Naive thymus-derived CD8-positive, alpha-beta T cell (primary cell): ENCODE data around the gene ANKRD61. TPM values are rescaled to one million over a fixed set of nuclear protein-coding genes. Genes with fewer than 3 reads are reported as not detected.

ENCODE experiments used
- ATAC-seq, 2 donors: fragments of 150-1000 bp; cut with Tn5 transposase in 1 of 2; sonication (Bioruptor Pico), chemical (Tn5 transposase) in 1 of 2; 1 replicate in 1 of 2; 2 replicates in 1 of 2; pipeline ENCODE4 v1.10.0; 2021; ENCODE audit warnings: mild to moderate bottlenecking in 2 of 2, moderate library complexity in 2 of 2
- POLR2A ChIA-PET: fragments of 350-600 bp; sonication (Branson Sonifier 250); formaldehyde crosslinking; loops from one replicate; lab custom pipeline; 2021; ENCODE audit warnings: antibody characterized with exemption; lab: Charles Lee
- DNase-seq, 10 donors: peaks; one replicate each; pipeline versions ENCODE4 v3.0.0 to v3.0.0-alpha.2; 2020 to 2022
- H3K27ac Mint-ChIP-seq, 10 donors: one replicate each; pipeline ENCODE4 v1.8.0; 2020 to 2022; ENCODE audit warnings: mild to moderate bottlenecking in 10 of 10, mixed read lengths in 10 of 10, moderate library complexity in 4 of 10, inconsistent platforms in 1 of 10
- H3K27me3 Mint-ChIP-seq, 5 donors: one replicate each; pipeline ENCODE4 v1.8.0; 2021 to 2022; ENCODE audit warnings: mixed read lengths in 5 of 5
- H3K36me3 Mint-ChIP-seq, 3 donors: one replicate each; pipeline ENCODE4 v1.8.0; 2020 to 2022; ENCODE audit warnings: mixed read lengths in 3 of 3, mild to moderate bottlenecking in 2 of 3, inconsistent platforms in 1 of 3
- H3K4me1 Mint-ChIP-seq, 4 donors: one replicate each; pipeline ENCODE4 v1.8.0; 2021 to 2022; ENCODE audit warnings: mixed read lengths in 4 of 4
- H3K4me3 Mint-ChIP-seq, 10 donors: one replicate each; pipeline ENCODE4 v1.8.0; 2020 to 2022; ENCODE audit warnings: mild to moderate bottlenecking in 10 of 10, mixed read lengths in 10 of 10, moderate library complexity in 6 of 10, inconsistent platforms in 1 of 10
- H3K9me3 Mint-ChIP-seq, 9 donors: one replicate each; pipeline ENCODE4 v1.8.0; 2020 to 2022; ENCODE audit warnings: mixed read lengths in 9 of 9, mild to moderate bottlenecking in 3 of 9, inconsistent platforms in 1 of 9, moderate library complexity in 1 of 9
- polyA plus RNA-seq, 3 donors: library from polyadenylated mRNA; unstranded; fragments of 300-500 nt; fragmentation: Illumina TruSeq; gene quantifications; one replicate each; pipeline ENCODE4 v1.2.3, GENCODE V29; 2021
- total RNA-seq, 8 experiments: library from RNA in 2 of 8; stranded (reverse) in 2 of 8; gene quantifications; one replicate each; pipeline ENCODE4 v1.2.3 and lab custom pipeline; 2021 to 2026

Gene ANKRD61
- total and polyA plus RNA-seq, 5 experiments from 2014 or later = 0.21 to 0.36 (median 0.30) TPM; not detected in 2

DNA sequence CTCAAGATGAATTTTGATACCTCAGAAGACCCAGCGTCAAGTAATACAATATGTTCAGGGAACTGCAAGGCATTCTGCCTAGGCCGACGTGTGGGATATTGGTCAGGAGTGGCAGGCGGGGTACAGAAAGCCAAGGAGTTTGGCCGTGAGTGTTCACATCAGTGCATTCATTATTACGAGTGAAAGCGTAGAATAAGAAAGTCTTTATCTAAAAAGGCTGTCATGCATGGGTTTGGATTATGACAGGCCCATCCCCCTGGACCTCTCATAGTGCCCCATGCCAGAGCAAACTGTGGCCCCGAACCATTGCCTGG lies 14.6 kb upstream of the ANKRD61 start:
- DNase-seq = no peak
- POLR2A ChIA-PET = no interaction called here
- peak overlapping the region in 4 of 10 donors; percentile 52 to 72 (median 68) for H3K27ac Mint-ChIP-seq
- no peaks in the 10 kb centered on the region for H3K27me3 Mint-ChIP-seq
- peaks cover 0 to 74% (median 6%) of the 10 kb centered on the region in 3 donors for H3K36me3 Mint-ChIP-seq
- ATAC-seq = no peak
- H3K4me3 Mint-ChIP-seq = no peak overlapping the region
- H3K4me1 Mint-ChIP-seq = peaks cover 4 to 12% (median 7%) of the 10 kb centered on the region in 4 donors
- no peaks in the 10 kb centered on the region for H3K9me3 Mint-ChIP-seq

DNA sequence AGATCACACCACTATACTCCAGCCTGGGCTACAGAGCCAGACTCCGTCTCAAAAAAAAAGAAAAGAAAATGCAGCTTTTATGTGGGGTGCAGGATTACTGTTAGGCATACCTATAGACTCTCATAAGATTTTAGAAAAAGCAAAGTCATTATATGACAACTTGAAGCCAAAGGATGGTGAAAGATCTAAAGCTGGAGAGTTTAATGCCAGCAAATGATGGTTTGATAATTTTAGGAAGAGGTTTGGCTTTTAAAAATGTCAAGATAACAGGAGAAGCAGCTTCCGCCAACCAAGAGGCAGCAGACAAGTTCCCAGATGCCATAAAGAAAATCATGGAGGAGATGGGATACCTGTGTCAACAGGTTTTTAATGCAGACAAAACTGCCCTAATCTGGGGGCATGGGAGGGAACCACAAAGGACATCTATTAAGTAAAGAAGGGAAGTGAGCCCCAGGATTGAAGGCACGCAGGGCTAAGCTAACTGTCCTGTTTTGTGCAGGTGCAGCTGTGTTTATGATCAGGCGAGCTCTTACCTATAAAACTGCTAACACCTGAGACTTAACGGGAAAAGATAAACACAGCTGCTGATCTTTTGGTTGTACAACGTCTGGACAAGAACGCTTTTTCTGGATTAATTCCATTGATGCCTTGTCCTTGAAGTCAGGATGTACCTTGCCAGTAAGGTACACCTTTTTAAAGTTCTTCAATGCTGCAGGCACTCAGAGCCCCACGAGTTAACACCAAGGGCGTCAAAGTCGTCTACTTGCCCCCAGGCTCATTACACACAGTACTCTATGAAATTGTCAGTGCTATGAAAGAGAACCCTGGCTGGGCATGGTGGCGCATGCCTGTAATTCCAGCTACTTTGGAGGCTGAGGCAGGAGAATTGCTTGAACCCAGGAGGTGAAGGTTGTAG lies 10.5 kb upstream of the ANKRD61 start:
- Mint-ChIP-seq H3K27ac (peak overlapping the region in 6 of 10 donors; percentile 7 to 82 (median 34)), H3K4me3 (no peak overlapping the region), H3K4me1 (peaks cover 5 to 8% (median 6%) of the 10 kb centered on the region in 4 donors), H3K9me3 (no peaks in the 10 kb centered on the region), H3K36me3 (peaks cover 7 to 84% (median 18%) of the 10 kb centered on the region in 3 donors), H3K27me3 (no peaks in the 10 kb centered on the region)
- ATAC-seq = no peak
- no peak for DNase-seq
- POLR2A ChIA-PET = interaction anchor here (0.6 to 0.8 kb wide), 2 partner anchors 12 to 17 kb away, joined by 3 read pairs; no protein-coding TSS in a partner anchor

DNA sequence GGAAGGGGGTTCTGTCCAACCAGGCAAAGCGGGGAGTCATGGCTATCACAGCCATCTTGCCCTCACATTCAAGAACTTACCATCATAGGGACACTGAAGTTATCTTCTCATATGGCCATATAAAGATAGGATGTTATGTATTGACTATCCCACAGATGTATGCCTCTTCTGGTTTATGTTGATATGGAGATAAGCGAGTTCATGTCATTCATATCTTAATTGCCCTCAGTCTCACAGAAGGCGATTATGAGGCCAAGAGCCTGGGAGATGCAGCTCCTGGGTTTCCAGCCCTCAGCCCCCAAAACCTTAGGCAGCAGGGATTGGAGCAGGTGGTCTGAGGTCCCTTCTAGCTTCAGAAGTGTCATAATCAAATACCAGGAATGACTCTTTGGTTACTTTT lies 8.5 kb upstream of the ANKRD61 start:
- Mint-ChIP-seq H3K36me3 (peaks cover 7 to 79% (median 20%) of the 10 kb centered on the region in 3 donors), H3K4me1 (peaks cover 9 to 25% (median 24%) of the 10 kb centered on the region in 4 donors), H3K27me3 (no peaks in the 10 kb centered on the region), H3K4me3 (no peak overlapping the region), H3K9me3 (no peaks in the 10 kb centered on the region), H3K27ac (peak overlapping the region in 6 of 10 donors; percentile 14 to 83 (median 28))
- POLR2A ChIA-PET = interaction anchor here (0.5 kb wide), 1 partner anchor 1158 kb away, joined by 3 read pairs; no protein-coding TSS in a partner anchor
- no peak for DNase-seq
- no peak for ATAC-seq

DNA sequence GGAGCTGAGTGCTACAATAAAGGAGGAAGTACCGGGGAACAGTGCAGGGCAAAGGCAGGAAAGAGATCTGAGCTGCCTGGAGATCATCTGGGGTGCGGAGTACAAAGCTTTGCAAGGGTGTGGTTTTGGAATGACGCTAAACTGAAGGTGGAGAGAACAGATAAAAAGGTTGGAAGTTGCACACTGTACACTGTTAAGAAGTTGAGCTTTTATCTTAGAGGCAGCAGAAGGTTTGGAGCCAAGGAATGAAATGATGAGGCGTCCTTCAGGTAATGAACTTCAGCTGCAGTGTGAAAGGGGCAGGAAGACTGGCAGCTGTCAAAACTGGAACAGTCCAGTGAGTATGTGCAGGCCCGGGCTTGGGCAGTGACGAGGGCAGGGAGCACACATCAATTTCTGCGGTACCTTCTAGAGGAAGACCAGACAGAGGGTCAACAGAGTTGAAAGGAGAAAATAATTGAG lies 7.2 kb upstream of the ANKRD61 start:
- ATAC-seq (no peak), DNase-seq (no peak)
- Mint-ChIP-seq H3K27me3 (no peaks in the 10 kb centered on the region), H3K27ac (peak overlapping the region in 8 of 10 donors; percentile 3 to 92 (median 63)), H3K4me3 (peak overlapping the region in 3 of 10 donors; percentile 3 to 55 (median 12)), H3K36me3 (peaks cover 7 to 81% (median 21%) of the 10 kb centered on the region in 3 donors), H3K9me3 (no peaks in the 10 kb centered on the region), H3K4me1 (peaks cover 9 to 25% (median 24%) of the 10 kb centered on the region in 4 donors)
- POLR2A ChIA-PET = interaction anchor here (1.7 kb wide), 1 partner anchor 15 kb away, joined by 9 read pairs; the partner anchor contains the start of genes AIMP2 and PMS2

DNA sequence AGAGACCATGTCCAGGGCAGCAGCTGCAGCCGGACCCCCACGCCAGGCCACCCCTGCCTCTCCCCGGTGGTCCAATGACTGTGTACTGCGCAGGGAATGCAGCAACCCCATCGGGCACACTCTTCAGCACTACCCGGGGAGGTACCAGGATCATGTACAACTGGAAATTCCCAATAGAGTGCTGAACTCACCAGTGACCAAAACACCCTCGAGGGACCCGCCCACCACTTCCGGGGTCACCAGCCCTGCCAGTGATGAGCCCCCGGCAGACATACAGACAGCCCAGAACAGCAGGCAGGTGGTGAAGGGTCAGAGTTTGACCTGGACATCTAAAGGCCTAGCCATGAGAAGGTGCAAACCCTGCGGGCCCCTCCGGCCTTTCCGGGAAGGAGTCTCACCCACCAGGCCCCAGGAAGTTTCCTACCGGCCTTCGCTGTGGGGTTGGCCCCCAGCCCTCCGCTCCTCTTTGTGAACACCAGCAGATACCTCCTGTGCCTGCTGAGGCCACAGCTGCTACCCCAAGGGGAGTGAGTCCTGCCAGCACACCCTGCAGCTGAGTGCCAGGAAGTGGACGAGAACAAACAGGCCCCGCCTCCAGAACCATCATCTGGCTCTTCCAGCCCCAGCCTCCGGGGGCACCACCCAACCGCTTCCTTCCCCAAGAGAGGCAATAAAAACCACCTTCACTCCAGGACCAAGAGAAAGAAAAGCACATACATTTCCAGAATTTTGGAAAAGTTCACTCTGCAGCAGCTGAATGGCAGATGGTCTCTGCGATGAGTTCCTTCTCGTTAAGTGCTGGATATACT lies 5.0 kb upstream of the ANKRD61 start:
- no peaks in the 10 kb centered on the region for H3K9me3 Mint-ChIP-seq

DNA sequence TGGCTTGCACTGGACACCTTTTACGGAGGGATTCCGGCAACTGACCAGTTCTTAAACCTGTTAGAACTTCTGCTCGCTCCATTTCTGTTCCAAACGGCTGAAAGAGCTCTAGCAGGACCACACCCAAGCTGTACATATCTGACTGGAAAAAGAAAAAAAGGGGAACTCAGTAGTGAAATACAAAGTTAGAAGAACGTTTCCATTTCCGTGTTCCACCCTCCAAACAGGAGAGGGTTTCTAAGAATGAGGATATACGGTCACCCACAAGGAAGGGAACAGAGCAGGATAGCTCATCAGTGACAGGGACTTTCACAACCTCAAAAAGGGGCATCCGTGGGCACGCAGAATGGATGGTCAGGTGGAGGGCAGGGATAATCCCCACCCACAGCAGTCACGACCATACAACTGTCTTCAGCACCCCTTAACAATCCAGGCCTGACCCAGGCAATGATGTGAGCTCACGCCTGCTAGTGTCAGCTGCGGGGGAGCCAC lies 4.3 kb upstream of the ANKRD61 start:
- DNase-seq = no peak
- H3K27ac Mint-ChIP-seq = peak overlapping the region; percentile 82 to 97 (median 92)
- no peaks in the 10 kb centered on the region for H3K9me3 Mint-ChIP-seq
- peak overlapping the region in 7 of 10 donors; percentile 77 to 92 (median 83) for H3K4me3 Mint-ChIP-seq
- H3K36me3 Mint-ChIP-seq = peaks cover 7 to 75% (median 20%) of the 10 kb centered on the region in 3 donors
- POLR2A ChIA-PET = interaction anchor here (0.9 to 1.2 kb wide), 2 partner anchors 17 to 18 kb away, joined by 3 to 6 read pairs; partner anchors contain the start of genes AIMP2 and PMS2
- H3K27me3 Mint-ChIP-seq = no peaks in the 10 kb centered on the region
- no peak for ATAC-seq
- H3K4me1 Mint-ChIP-seq = peaks cover 10 to 31% (median 30%) of the 10 kb centered on the region in 4 donors

More for the DNA sequence above, 5.0 kb upstream of the ANKRD61 start:
- H3K4me1 Mint-ChIP-seq = peaks cover 9 to 26% (median 24%) of the 10 kb centered on the region in 4 donors
- POLR2A ChIA-PET = interaction anchor here (0.9 to 1.3 kb wide), 2 partner anchors 18 to 79 kb away, joined by 3 to 6 read pairs; partner anchors contain the start of genes AIMP2 and PMS2
- H3K4me3 Mint-ChIP-seq = peak overlapping the region; percentile 77 to 92 (median 83)
- ATAC-seq = peak; percentile 100
- H3K27ac Mint-ChIP-seq = peak overlapping the region; percentile 82 to 97 (median 92)
- no peaks in the 10 kb centered on the region for H3K27me3 Mint-ChIP-seq
- peaks cover 7 to 75% (median 20%) of the 10 kb centered on the region in 3 donors for H3K36me3 Mint-ChIP-seq
- peak; percentile 56 to 84 (median 68) for DNase-seq

DNA sequence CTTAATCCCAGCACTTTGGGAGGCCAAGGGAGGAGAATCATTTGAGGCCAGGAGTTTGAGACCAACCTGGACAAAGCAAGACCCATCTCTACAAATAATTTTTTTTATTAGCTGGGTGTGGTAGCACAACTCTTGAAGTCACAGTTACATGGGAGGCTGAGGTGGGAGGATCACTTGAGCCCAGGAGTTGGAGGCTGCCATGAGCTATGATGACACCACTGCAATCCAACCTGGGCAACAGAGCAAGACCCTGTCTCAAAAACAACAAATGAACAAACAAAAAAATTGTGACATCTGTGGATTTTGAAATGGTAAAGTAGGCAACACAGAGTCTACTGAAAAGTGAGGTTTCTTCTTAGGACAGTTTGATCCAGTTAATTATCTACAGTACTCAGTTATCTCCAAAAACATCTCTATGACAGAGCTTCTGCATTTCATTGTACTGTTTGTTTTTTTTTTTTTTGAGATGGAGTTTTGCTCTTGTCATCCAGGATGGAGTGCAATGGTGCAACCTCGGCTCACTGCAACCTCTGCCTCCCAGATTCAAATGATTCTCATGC lies 3.3 kb upstream of the ANKRD61 start:
- ATAC-seq (no peak), DNase-seq (no peak)
- POLR2A ChIA-PET = interaction anchor here (1.2 kb wide), 1 partner anchor 18 kb away, joined by 3 read pairs; no protein-coding TSS in a partner anchor
- Mint-ChIP-seq H3K4me1 (peaks cover 10 to 37% (median 32%) of the 10 kb centered on the region in 4 donors), H3K4me3 (no peak overlapping the region), H3K9me3 (no peaks in the 10 kb centered on the region), H3K27me3 (no peaks in the 10 kb centered on the region), H3K27ac (peak overlapping the region in 7 of 10 donors; percentile 25 to 97 (median 84)), H3K36me3 (peaks cover 7 to 74% (median 19%) of the 10 kb centered on the region in 3 donors)

DNA sequence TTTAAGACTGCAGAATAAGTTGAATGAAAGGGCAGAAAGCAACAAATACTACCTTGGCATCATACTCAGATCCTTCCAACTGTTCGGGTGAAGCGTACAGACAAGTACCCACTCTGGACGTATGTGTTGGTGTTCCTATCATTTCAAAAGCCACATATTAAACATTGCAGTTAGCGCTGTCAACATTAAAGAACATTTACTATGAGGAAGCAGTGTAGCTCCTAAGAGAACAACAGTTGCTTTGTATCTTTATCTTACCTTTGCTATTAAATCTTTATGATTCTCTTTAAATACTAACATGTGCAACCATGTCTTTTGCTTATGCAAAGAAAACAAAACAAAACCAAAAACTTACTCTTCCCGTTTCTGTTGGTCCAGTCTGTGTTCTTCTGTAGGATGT lies 2.6 kb upstream of the ANKRD61 start:
- no peak for ATAC-seq
- Mint-ChIP-seq H3K4me3 (no peak overlapping the region), H3K9me3 (no peaks in the 10 kb centered on the region), H3K27me3 (no peaks in the 10 kb centered on the region), H3K36me3 (peaks cover 7 to 72% (median 19%) of the 10 kb centered on the region in 3 donors), H3K27ac (peak overlapping the region in 6 of 10 donors; percentile 8 to 61 (median 30)), H3K4me1 (peaks cover 10 to 37% (median 32%) of the 10 kb centered on the region in 4 donors)
- DNase-seq = no peak
- POLR2A ChIA-PET = no interaction called here

DNA sequence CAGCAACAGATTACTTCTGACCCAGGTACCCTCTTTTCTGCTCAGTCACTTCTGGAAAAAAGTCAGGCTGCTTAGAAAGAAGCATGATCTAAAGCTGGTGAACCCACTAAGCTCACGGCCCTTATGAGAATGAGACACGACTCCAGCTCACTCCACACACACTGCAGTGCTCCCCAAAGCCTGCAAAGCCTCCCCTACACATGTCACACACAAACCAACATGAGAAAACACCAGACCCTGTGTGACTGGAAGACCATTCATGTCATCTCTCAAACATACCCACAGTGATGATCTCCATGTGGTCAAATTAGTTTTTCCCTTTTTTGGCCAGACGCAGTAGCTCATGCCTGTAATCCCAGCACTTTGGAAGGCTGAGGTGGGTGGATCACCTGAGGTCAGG lies 391 bp downstream of the ANKRD61 start:
- Mint-ChIP-seq H3K4me1 (peaks cover 7 to 27% (median 22%) of the 10 kb centered on the region in 4 donors), H3K9me3 (no peaks in the 10 kb centered on the region), H3K4me3 (peak overlapping the region in 2 of 10 donors; percentile 5 to 6), H3K36me3 (peaks cover 0 to 88% (median 16%) of the 10 kb centered on the region in 3 donors), H3K27ac (peak overlapping the region in 7 of 10 donors; percentile 26 to 76 (median 60)), H3K27me3 (no peaks in the 10 kb centered on the region)
- DNase-seq (no peak), ATAC-seq (no peak)
- POLR2A ChIA-PET = no interaction called here

DNA sequence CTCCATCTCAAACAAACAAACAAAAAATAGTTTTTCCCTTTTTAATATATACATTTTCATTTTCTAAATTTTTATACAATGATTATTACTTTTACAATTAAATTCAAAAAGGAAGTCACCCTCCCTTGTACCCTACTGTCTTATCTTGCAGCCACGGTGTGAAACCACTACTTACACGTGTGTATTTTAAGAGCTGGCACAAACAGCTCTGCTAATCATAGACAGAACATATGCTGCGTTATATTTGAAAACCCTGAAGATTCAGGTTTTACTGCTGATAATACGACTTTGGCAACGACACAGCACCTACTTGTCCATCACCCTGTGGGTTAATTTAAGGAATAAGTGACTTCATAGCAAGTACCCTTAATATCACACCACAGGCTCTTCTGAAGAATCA lies 991 bp downstream of the ANKRD61 start:
- Mint-ChIP-seq H3K9me3 (no peaks in the 10 kb centered on the region), H3K4me3 (no peak overlapping the region), H3K27me3 (no peaks in the 10 kb centered on the region), H3K36me3 (peaks cover 0 to 90% (median 15%) of the 10 kb centered on the region in 3 donors), H3K27ac (peak overlapping the region in 3 of 10 donors; percentile 43 to 75 (median 62)), H3K4me1 (peaks cover 6 to 21% (median 16%) of the 10 kb centered on the region in 4 donors)
- DNase-seq = no peak
- POLR2A ChIA-PET = interaction anchor here (0.6 kb wide), 1 partner anchor 14 kb away, joined by 5 read pairs; no protein-coding TSS in a partner anchor
- ATAC-seq = no peak

DNA sequence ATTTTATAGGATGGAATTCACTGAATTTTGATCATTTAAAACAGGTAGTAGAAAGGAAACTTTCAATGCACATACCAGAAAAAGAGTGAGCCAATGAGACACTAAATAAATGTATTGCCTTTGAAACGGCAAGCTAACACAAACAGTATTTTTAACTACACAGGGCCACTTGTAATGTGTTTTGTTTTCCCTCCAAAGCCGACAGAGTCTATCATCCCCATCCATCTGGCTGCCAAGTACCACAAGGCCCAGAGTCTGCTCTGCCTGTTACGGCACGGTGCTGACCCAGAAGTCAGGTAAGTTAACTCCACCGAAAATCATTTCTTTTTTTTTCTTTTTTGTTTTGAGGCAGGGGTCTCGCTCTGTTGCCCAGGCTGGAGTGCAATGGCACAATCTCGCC lies 1.5 kb downstream of the ANKRD61 start:
- ATAC-seq = no peak

More for the DNA sequence above, 1.5 kb downstream of the ANKRD61 start:
- Mint-ChIP-seq H3K4me3 (no peak overlapping the region), H3K9me3 (no peaks in the 10 kb centered on the region), H3K4me1 (peaks cover 6 to 17% (median 11%) of the 10 kb centered on the region in 4 donors), H3K36me3 (peaks cover 0 to 90% (median 15%) of the 10 kb centered on the region in 3 donors), H3K27ac (peak overlapping the region in 4 of 10 donors; percentile 43 to 60 (median 46)), H3K27me3 (no peaks in the 10 kb centered on the region)
- no peak for DNase-seq
- POLR2A ChIA-PET = interaction anchor here (0.6 to 1.1 kb wide), 3 partner anchors 12 to 34 kb away, joined by 3 to 5 read pairs (median 3); no protein-coding TSS in a partner anchor
